HL-60 (cell line): ENCODE results near the gene ACTR8.
"Not testable (repeated sequence)": the region's sequence is repeated elsewhere in the genome, so short reads cannot be mapped to it uniquely, and the experiment has no call there.

Experiments
- DNase-seq, 2 experiments: peaks; one replicate each; pipeline ENCODE4 v3.0.0-alpha.2; 2010 to 2020; ENCODE audit warnings: low read depth in 1 of 2, low spot score in 1 of 2
- H3K27ac ChIP-seq: fragments of 250-450 bp; sonication (Bioruptor Pico); replicated peaks from 2 replicates; pipeline ENCODE4 v1.5.1; 2020; ENCODE audit warnings: mild to moderate bottlenecking, moderate library complexity
- H3K27me3 ChIP-seq: fragments of 250-450 bp; sonication (Bioruptor Pico); 2 replicates; pipeline ENCODE4 v1.5.1; 2021; ENCODE audit warnings: mild to moderate bottlenecking, moderate library complexity; ENCODE audit not compliant: insufficient read depth, poor library complexity, severe bottlenecking
- H3K4me3 ChIP-seq: replicated peaks from 2 replicates; pipeline ENCODE4 v1.5.1; 2011; ENCODE audit warnings: mild to moderate bottlenecking, control low read depth, low read length; ENCODE audit not compliant: insufficient read depth
- GABPA ChIP-seq: IDR thresholded peaks from 2 replicates; pipeline ENCODE4 v1.6.1; 2012; ENCODE audit warnings: low read depth
- POLR2AphosphoS5 ChIP-seq: IDR thresholded peaks from 2 replicates; pipeline ENCODE4 v1.6.1; 2012; ENCODE audit warnings: low read depth
- SPI1 ChIP-seq: IDR thresholded peaks from 2 replicates; pipeline ENCODE4 v1.6.1; 2012; ENCODE audit warnings: low read depth, mild to moderate bottlenecking, borderline replicate concordance
- long read RNA-seq: library from polyadenylated mRNA; unstranded; transcript quantifications from one replicate; pipeline ENCODE4 v2.0.0, GENCODE V29; 2020
- TF ChIP-seq, protein P1 (sequence below): IDR thresholded peaks from 2 replicates; pipeline ENCODE4 v1.6.1; 2012; ENCODE audit warnings: low read depth; ENCODE audit not compliant: insufficient replicate concordance
- TF ChIP-seq, protein P2 (sequence below): IDR thresholded peaks from one replicate; pipeline ENCODE4 v1.5.1; 2011; ENCODE audit warnings: low read length, control low read depth, inconsistent platforms; ENCODE audit not compliant: insufficient read depth

ACTR8 gene, protein sequence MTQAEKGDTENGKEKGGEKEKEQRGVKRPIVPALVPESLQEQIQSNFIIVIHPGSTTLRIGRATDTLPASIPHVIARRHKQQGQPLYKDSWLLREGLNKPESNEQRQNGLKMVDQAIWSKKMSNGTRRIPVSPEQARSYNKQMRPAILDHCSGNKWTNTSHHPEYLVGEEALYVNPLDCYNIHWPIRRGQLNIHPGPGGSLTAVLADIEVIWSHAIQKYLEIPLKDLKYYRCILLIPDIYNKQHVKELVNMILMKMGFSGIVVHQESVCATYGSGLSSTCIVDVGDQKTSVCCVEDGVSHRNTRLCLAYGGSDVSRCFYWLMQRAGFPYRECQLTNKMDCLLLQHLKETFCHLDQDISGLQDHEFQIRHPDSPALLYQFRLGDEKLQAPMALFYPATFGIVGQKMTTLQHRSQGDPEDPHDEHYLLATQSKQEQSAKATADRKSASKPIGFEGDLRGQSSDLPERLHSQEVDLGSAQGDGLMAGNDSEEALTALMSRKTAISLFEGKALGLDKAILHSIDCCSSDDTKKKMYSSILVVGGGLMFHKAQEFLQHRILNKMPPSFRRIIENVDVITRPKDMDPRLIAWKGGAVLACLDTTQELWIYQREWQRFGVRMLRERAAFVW
- long read RNA-seq, transcript ACTR8-202 (13 exons, 2,091 nt), result minor isoform, 12 of 241 reads
- long read RNA-seq, transcript ACTR8-201 (13 exons, 3,629 nt), result major isoform, 133 of 241 reads
- long read RNA-seq, partial matches to known transcripts, result 13 of 241 reads
- long read RNA-seq, other reads (novel, unspliced or antisense), result 82 of 241 reads

- TF ChIP-seq POLR2AphosphoS5 (peak; percentile 84), GABPA (no peak)
- TF ChIP-seq, protein P1, sequence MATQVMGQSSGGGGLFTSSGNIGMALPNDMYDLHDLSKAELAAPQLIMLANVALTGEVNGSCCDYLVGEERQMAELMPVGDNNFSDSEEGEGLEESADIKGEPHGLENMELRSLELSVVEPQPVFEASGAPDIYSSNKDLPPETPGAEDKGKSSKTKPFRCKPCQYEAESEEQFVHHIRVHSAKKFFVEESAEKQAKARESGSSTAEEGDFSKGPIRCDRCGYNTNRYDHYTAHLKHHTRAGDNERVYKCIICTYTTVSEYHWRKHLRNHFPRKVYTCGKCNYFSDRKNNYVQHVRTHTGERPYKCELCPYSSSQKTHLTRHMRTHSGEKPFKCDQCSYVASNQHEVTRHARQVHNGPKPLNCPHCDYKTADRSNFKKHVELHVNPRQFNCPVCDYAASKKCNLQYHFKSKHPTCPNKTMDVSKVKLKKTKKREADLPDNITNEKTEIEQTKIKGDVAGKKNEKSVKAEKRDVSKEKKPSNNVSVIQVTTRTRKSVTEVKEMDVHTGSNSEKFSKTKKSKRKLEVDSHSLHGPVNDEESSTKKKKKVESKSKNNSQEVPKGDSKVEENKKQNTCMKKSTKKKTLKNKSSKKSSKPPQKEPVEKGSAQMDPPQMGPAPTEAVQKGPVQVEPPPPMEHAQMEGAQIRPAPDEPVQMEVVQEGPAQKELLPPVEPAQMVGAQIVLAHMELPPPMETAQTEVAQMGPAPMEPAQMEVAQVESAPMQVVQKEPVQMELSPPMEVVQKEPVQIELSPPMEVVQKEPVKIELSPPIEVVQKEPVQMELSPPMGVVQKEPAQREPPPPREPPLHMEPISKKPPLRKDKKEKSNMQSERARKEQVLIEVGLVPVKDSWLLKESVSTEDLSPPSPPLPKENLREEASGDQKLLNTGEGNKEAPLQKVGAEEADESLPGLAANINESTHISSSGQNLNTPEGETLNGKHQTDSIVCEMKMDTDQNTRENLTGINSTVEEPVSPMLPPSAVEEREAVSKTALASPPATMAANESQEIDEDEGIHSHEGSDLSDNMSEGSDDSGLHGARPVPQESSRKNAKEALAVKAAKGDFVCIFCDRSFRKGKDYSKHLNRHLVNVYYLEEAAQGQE, result peak; percentile 69
- Histone ChIP-seq H3K27me3 (no peaks in the 10 kb centered on the region), H3K27ac (peak within 1 kb of the TSS; percentile 88), H3K4me3 (peak within 1 kb of the TSS; percentile 83)
- peak; percentile 65 to 85 for DNase-seq
Measured at GRCh38 chr3:53881691-53882593, at the start of gene ACTR8. ACTR8 (minus strand) TSS chr3:53882152; CDS start chr3:53882101, 51 bp downstream.

- DNase-seq, H3K4me3 ChIP-seq, H3K27me3 ChIP-seq, H3K27ac ChIP-seq: not testable (repeated sequence)
Measured at GRCh38 chr3:53927208-53927872, 45.4 kb upstream of the ACTR8 start.

GRCh38 chr3:53921296-53921695, 39.3 kb upstream of the ACTR8 start:
- Histone ChIP-seq H3K27ac (no peak overlapping the region), H3K27me3 (no peaks in the 10 kb centered on the region), H3K4me3 (no peak overlapping the region)
- TF ChIP-seq SPI1 (0 out of 2 replicates have a peak, but pooled peaks have one; percentile 4), GABPA (no peak), POLR2AphosphoS5 (no peak)
- TF ChIP-seq, protein P2, sequence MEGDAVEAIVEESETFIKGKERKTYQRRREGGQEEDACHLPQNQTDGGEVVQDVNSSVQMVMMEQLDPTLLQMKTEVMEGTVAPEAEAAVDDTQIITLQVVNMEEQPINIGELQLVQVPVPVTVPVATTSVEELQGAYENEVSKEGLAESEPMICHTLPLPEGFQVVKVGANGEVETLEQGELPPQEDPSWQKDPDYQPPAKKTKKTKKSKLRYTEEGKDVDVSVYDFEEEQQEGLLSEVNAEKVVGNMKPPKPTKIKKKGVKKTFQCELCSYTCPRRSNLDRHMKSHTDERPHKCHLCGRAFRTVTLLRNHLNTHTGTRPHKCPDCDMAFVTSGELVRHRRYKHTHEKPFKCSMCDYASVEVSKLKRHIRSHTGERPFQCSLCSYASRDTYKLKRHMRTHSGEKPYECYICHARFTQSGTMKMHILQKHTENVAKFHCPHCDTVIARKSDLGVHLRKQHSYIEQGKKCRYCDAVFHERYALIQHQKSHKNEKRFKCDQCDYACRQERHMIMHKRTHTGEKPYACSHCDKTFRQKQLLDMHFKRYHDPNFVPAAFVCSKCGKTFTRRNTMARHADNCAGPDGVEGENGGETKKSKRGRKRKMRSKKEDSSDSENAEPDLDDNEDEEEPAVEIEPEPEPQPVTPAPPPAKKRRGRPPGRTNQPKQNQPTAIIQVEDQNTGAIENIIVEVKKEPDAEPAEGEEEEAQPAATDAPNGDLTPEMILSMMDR, result peak; percentile 1
- peak in 1 of 2 experiments; percentile 21 for DNase-seq

GRCh38 chr3:53919741-53920140, 37.8 kb upstream of the ACTR8 start:
- TF ChIP-seq, protein P2, result no peak
- no peak for TF ChIP-seq POLR2AphosphoS5
- no peak for TF ChIP-seq SPI1
- TF ChIP-seq, protein P1, result no peak
- no peak for TF ChIP-seq GABPA
- H3K4me3 ChIP-seq, result no peak overlapping the region
- H3K27ac ChIP-seq, result no peak overlapping the region
- H3K27me3 ChIP-seq, result no peaks in the 10 kb centered on the region
- no peak for DNase-seq
